K562 (cell line): Measurements from ENCODE around the gene CAPN14. TPM values are rescaled to one million over a fixed set of nuclear protein-coding genes. Genes with fewer than 3 reads are reported as not detected.

ENCODE experiments used
- ATAC-seq: fragments of 200-7000 bp; cut with Tn5 transposase; 3 replicates; pipeline ENCODE4 v1.9.1; 2020; ENCODE audit warnings: moderate library complexity
- BruUV-seq: library from RNA; stranded (reverse); fragments of 400-500 nt; replicated peaks from 2 replicates; lab custom pipeline; 2021; lab: Mats Ljungman, UMichigan
- CTCF ChIA-PET: fragments of 300-600 bp; formaldehyde crosslinking; extraction: SDS; loops from one replicate; lab custom pipeline; 2021; ENCODE audit warnings: low intra/inter-chr PET ratio; lab: Yijun Ruan, JAX
- POLR2A ChIA-PET: fragments of 300-600, 350-650 bp; sonication (Branson Sonifier 250); formaldehyde crosslinking; extraction: SDS; loops from one replicate; lab custom pipeline; 2021; ENCODE audit warnings: antibody characterized with exemption, inconsistent platforms; lab: Yijun Ruan, JAX
- DNase-seq, 4 experiments: peaks; one replicate each; pipeline versions ENCODE4 v3.0.0 to v3.0.0-alpha.2; 2011 to 2018; ENCODE audit warnings: low spot score in 3 of 4, mixed read lengths in 3 of 4; ENCODE audit errors: extremely low read depth in 1 of 4
- FAIRE-seq: peaks from 2 replicates; lab custom pipeline; 2011; peaks lifted over from hg19 to GRCh38; lab: Jason Lieb, UNC
- H2AFZ ChIP-seq: 2 replicates; pipeline ENCODE4 v1.6.0; 2011; ENCODE audit warnings: low read depth, low read length, control low read depth, inconsistent platforms
- H3K27ac ChIP-seq: fragments of 200-600 bp; 3 replicates; pipeline ENCODE4 v1.8.0; 2011; ENCODE audit warnings: low read depth, mild to moderate bottlenecking, control low read depth, inconsistent platforms, low read length, moderate library complexity, mixed read lengths; ENCODE audit errors: extremely low read depth
- H3K27me3 ChIP-seq, 2 experiments: fragments of 300-600 bp in 1 of 2; 2 replicates in 1 of 2; 3 replicates in 1 of 2; pipeline versions ENCODE4 v1.6.0 to v1.8.0; 2011; ENCODE audit warnings: inconsistent platforms in 2 of 2, low read length in 2 of 2, mild to moderate bottlenecking in 1 of 2, mixed read lengths in 1 of 2, moderate library complexity in 1 of 2; ENCODE audit not compliant: control insufficient read depth in 2 of 2, insufficient read depth in 2 of 2
- H3K36me3 ChIP-seq: fragments of 300-600 bp; 3 replicates; pipeline ENCODE4 v1.8.0; 2011; ENCODE audit warnings: mild to moderate bottlenecking, low read length, inconsistent platforms; ENCODE audit not compliant: control insufficient read depth, insufficient read depth
- H3K4me1 ChIP-seq, 2 experiments: fragments of 200-600 bp in 1 of 2; replicated peaks in 1 of 2; 2 replicates in 1 of 2; 3 replicates in 1 of 2; pipeline versions ENCODE4 v1.5.1 to v1.8.0; 2011; ENCODE audit warnings: inconsistent platforms in 2 of 2, low read length in 2 of 2, mild to moderate bottlenecking in 1 of 2, mixed read lengths in 1 of 2, moderate library complexity in 1 of 2; ENCODE audit not compliant: control insufficient read depth in 2 of 2, insufficient read depth in 2 of 2
- H3K4me2 ChIP-seq: 2 replicates; pipeline ENCODE4 v1.6.1; 2011; ENCODE audit warnings: low read length, control low read depth, inconsistent platforms, mixed read lengths; ENCODE audit not compliant: insufficient read depth
- H3K4me3 ChIP-seq: fragments of 200-600 bp; sonication (generic), shearing (Covaris generic); 2 replicates; pipeline ENCODE4 v1.5.1; 2016; ENCODE audit warnings: control low read depth, inconsistent platforms
- H3K79me2 ChIP-seq: fragments of 200-600 bp; 3 replicates; pipeline ENCODE4 v1.8.0; 2011; ENCODE audit warnings: low read length, inconsistent platforms; ENCODE audit not compliant: control insufficient read depth, insufficient read depth
- H3K9ac ChIP-seq, 2 experiments: 2 replicates each; pipeline versions ENCODE4 v1.6.0 to v1.6.1; 2011; ENCODE audit warnings: low read depth in 2 of 2, low read length in 2 of 2, control low read depth in 1 of 2, inconsistent platforms in 1 of 2, mild to moderate bottlenecking in 1 of 2, mixed read lengths in 1 of 2; ENCODE audit not compliant: insufficient read depth in 1 of 2
- H3K9me1 ChIP-seq: one replicate; pipeline ENCODE4 v1.6.0; 2011; ENCODE audit warnings: inconsistent platforms, mild to moderate bottlenecking, low read length, moderate library complexity; ENCODE audit not compliant: control insufficient read depth, insufficient read depth
- H3K9me3 ChIP-seq: replicated peaks from 2 replicates; pipeline ENCODE4 v1.5.1; 2011; ENCODE audit warnings: low read depth, low read length, inconsistent platforms; ENCODE audit not compliant: control insufficient read depth, insufficient read depth
- H4K20me1 ChIP-seq: replicated peaks from 2 replicates; pipeline ENCODE4 v1.6.1; 2011; ENCODE audit warnings: low read length, inconsistent platforms, mixed read lengths; ENCODE audit not compliant: control insufficient read depth, insufficient read depth
- PRPF4 ChIP-seq: fragments of 200-400 bp; formaldehyde crosslinking; IDR thresholded peaks from one replicate; pipeline ENCODE4 v1.6.1; 2017; ENCODE audit warnings: low read length, low read depth, mild to moderate bottlenecking; ENCODE audit not compliant: insufficient read depth, poor library complexity, severe bottlenecking
- WGBS: fragments of 100-300 bp; shearing (Covaris generic); methylation state at CpG from one replicate; pipeline ENCODE4 v1.1.6; 2016; ENCODE audit warnings: low coverage, mixed read lengths; ENCODE audit not compliant: insufficient coverage; ENCODE audit errors: missing lambda C conversion rate; 5-methylcytosine and 5-hydroxymethylcytosine counted together
- in situ Hi-C: fragments of 300-500 bp; cut with MboI; formaldehyde crosslinking; loops from 4 replicates; pipeline ENCODE4 v1.15.0; 2018; ENCODE audit warnings: inconsistent platforms, mixed read lengths
- intact Hi-C: fragments of 100-400 bp; cut with micrococcal nuclease; formaldehyde crosslinking; loops from 2 replicates; pipeline ENCODE4 v1.14.2; 2022
- polyA plus RNA-seq, 8 experiments: library from polyadenylated mRNA; depleted of rRNA in 4 of 8; stranded (reverse) in 5 of 8; unstranded in 3 of 8; fragments of >200 nt; fragmentation: Nextera tagmentation in 2 of 8; fragmentation: Illumina TruSeq in 1 of 8; extraction: Ambion mirVana in 2 of 8; extraction: Trizol in 1 of 8; gene quantifications; 2 replicates each; pipeline versions ENCODE4 v1.2.1 to v1.2.3, GENCODE V29; 2011 to 2014; ENCODE audit warnings: inconsistent platforms in 1 of 8, missing spikeins in 1 of 8
- total RNA-seq, 7 experiments: library from RNA; depleted of rRNA in 6 of 7; stranded (reverse); fragments of >200 nt in 6 of 7; fragmentation: Illumina TruSeq in 2 of 7; extraction: Trizol in 2 of 7; gene quantifications; 2 replicates each; pipeline versions ENCODE4 v1.2.1 to v1.2.3, GENCODE V29; 2011 to 2021; ENCODE audit warnings: low replicate concordance in 1 of 7
- TF ChIP-seq, protein P1 (sequence below): fragments of 250-450 bp; sonication (Bioruptor Pico); IDR thresholded peaks from 2 replicates; pipeline ENCODE4 v1.8.0; 2021; ENCODE audit warnings: moderate library complexity, mild to moderate bottlenecking, inconsistent platforms
- TF ChIP-seq, protein P2 (sequence below): fragments of 450-650 bp; IDR thresholded peaks from 2 replicates; pipeline ENCODE4 v1.6.1; 2016; ENCODE audit warnings: low read depth

Gene CAPN14
- total and polyA plus RNA-seq, 9 of the 15 experiments (the other 6 are each of a cell fraction or from before 2014, with no cell fraction given), result not detected

DNA sequence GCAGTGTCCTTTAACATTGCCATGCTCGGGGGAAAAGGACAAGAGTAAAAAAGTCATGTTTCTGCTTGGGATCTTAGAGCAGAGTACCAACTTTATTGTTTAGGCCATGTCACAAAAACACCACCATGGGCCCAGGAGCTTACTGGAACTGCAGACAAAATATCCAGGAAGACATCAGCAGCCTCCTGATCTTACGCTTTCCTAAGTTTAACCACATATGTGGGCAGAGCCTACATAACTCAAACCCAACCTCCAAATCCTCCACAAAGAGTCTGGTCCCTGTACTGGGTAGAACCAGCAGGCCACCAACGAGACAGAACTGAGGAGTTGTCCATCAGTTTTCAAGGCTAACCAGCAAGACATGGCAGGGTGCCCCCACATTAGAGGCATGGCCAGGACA is 89.4 kb downstream of the CAPN14 start:
- H3K9me3 ChIP-seq, result no peaks in the 10 kb centered on the region
- H4K20me1 ChIP-seq, result no peaks in the 10 kb centered on the region
- no peak for DNase-seq
- FAIRE-seq, result no peak
- no peak overlapping the region for H3K9ac ChIP-seq
- intact Hi-C loops (no loop called here), in situ Hi-C loops (no loop called here)
- no peak overlapping the region for H3K27ac ChIP-seq
- ATAC-seq, result no peak
- ChIA-PET POLR2A (no interaction called here), CTCF (no interaction called here)
- 0% methylated on average over 3 of the region's 3 CpGs for WGBS
- TF ChIP-seq, protein P1, sequence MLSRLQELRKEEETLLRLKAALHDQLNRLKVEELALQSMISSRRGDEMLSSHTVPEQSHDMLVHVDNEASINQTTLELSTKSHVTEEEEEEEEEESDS (CRISPR knock-in tag), result no peak
- no peaks in the 10 kb centered on the region for H3K79me2 ChIP-seq
- H3K4me2 ChIP-seq, result no peak overlapping the region
- H3K27me3 ChIP-seq, result peaks cover 0 to 10% of the 10 kb centered on the region in 2 experiments; a peak in 2 of 5 replicates
- no peak overlapping the region for H3K4me3 ChIP-seq
- no peak overlapping the region for H2AFZ ChIP-seq
- no peaks in the 10 kb centered on the region for H3K9me1 ChIP-seq
- H3K4me1 ChIP-seq, result no peaks in the 10 kb centered on the region
- BruUV-seq, result no TSS peak
- H3K36me3 ChIP-seq, result no peaks in the 10 kb centered on the region

DNA sequence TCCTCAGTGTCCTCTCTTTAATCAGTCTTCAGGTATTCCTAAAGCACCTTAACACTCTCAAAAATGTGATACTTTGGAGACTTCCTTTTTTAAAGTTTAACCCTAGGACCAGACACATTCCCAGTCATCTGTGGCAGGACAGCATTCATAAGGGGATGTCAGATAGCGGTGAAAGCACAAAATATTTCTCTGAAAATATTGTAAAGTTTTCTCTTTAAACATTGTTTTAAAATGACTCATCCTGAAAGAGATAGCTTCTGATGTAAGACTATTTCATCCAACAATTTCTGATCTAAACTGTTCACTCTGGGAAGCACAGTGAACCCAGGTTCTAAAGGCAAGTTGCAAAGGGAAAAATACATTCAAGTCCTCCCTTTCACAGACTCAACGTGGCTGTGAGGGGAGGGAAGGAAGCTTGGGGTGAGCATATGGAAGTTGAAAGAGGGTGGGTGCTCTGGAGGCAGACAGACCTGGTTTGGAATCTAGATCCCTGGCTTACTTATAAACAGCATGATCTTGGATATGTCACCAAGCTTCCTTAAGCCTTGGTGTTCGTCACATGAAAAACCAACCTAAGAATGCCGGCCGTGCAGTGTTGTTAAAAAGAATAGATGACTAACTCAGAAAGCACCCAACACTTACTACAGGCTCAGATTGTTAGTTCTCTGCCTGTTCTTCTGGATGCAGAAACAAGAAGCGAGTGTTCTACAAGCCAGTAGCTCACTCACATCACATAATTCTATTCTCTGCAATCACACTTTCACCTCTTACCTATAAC is 91.2 kb downstream of the CAPN14 start:
- peaks cover 5 to 10% of the 10 kb centered on the region in 2 experiments; a peak in 4 of 5 replicates for H3K27me3 ChIP-seq
- ATAC-seq (no peak), DNase-seq (no peak), FAIRE-seq (no peak)
- H3K27ac ChIP-seq, result no peak overlapping the region
- ChIA-PET CTCF (no interaction called here), POLR2A (no interaction called here)
- in situ Hi-C loops, result no loop called here
- intact Hi-C loops, result no loop called here
- H3K4me3 ChIP-seq, result no peak overlapping the region
- H3K4me2 ChIP-seq, result no peak overlapping the region
- no peak overlapping the region for H3K9ac ChIP-seq
- H2AFZ ChIP-seq, result no peak overlapping the region
- WGBS, result 0% methylated on average over 6 of the region's 6 CpGs
- TF ChIP-seq, protein P2, sequence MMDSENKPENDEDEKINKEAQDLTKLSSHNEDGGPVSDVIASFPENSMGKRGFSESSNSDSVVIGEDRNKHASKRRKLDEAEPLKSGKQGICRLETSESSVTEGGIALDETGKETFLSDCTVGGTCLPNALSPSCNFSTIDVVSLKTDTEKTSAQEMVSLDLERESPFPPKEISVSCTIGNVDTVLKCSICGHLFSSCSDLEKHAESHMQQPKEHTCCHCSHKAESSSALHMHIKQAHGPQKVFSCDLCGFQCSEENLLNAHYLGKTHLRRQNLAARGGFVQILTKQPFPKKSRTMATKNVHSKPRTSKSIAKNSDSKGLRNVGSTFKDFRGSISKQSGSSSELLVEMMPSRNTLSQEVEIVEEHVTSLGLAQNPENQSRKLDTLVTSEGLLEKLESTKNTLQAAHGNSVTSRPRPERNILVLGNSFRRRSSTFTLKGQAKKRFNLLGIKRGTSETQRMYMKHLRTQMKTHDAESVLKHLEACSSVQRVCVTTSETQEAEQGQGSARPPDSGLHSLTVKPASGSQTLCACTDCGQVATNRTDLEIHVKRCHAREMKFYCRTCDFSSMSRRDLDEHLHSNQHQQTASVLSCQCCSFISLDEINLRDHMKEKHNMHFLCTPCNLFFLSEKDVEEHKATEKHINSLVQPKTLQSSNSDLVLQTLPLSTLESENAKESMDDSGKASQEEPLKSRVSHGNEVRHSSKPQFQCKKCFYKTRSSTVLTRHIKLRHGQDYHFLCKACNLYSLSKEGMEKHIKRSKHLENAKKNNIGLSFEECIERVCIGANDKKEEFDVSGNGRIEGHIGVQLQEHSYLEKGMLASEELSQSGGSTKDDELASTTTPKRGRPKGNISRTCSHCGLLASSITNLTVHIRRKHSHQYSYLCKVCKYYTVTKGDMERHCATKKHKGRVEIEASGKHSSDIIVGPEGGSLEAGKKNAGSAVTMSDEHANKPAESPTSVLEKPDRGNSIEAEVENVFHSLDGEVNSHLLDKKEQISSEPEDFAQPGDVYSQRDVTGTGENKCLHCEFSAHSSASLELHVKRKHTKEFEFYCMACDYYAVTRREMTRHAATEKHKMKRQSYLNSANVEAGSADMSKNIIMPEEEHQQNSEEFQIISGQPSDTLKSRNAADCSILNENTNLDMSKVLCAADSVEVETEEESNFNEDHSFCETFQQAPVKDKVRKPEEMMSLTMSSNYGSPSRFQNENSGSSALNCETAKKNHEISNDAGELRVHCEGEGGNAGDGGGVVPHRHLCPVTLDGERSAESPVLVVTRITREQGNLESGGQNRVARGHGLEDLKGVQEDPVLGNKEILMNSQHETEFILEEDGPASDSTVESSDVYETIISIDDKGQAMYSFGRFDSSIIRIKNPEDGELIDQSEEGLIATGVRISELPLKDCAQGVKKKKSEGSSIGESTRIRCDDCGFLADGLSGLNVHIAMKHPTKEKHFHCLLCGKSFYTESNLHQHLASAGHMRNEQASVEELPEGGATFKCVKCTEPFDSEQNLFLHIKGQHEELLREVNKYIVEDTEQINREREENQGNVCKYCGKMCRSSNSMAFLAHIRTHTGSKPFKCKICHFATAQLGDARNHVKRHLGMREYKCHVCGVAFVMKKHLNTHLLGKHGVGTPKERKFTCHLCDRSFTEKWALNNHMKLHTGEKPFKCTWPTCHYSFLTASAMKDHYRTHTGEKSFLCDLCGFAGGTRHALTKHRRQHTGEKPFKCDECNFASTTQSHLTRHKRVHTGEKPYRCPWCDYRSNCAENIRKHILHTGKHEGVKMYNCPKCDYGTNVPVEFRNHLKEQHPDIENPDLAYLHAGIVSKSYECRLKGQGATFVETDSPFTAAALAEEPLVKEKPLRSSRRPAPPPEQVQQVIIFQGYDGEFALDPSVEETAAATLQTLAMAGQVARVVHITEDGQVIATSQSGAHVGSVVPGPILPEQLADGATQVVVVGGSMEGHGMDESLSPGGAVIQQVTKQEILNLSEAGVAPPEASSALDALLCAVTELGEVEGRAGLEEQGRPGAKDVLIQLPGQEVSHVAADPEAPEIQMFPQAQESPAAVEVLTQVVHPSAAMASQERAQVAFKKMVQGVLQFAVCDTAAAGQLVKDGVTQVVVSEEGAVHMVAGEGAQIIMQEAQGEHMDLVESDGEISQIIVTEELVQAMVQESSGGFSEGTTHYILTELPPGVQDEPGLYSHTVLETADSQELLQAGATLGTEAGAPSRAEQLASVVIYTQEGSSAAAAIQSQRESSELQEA, result no peak
- TF ChIP-seq PRPF4, result no peak
- H3K9me3 ChIP-seq, result no peaks in the 10 kb centered on the region
- no peaks in the 10 kb centered on the region for H3K4me1 ChIP-seq
- H3K36me3 ChIP-seq, result no peaks in the 10 kb centered on the region
- H4K20me1 ChIP-seq, result no peaks in the 10 kb centered on the region
- no peaks in the 10 kb centered on the region for H3K79me2 ChIP-seq
- no TSS peak for BruUV-seq
- H3K9me1 ChIP-seq, result no peaks in the 10 kb centered on the region
